ENCODE results near the gene PIAS4. TPM values are rescaled to one million over a fixed set of nuclear protein-coding genes. Genes with fewer than 3 reads are reported as not detected.

Gene PIAS4
- total and polyA plus RNA-seq, 2 of the 13 experiments (the other 11 are each of a cell fraction or from before 2014, with no cell fraction given), result 9.0 to 20.1 TPM

- no peak; the same call in 1 of the 2 replicates for TF ChIP-seq PHF21A (CRISPR knock-in tag; IDR thresholded peaks at IDR 0.05)
- TF ChIP-seq HNF1B (CRISPR knock-in tag; IDR thresholded peaks at IDR 0.05), result no peak; the same call in none of the 2 replicates
- TF ChIP-seq NR3C1 (CRISPR knock-in tag; IDR thresholded peaks at IDR 0.05), result no peak
- peak; percentile 60; the same call in 1 of the 2 replicates for TF ChIP-seq KLF12 (CRISPR knock-in tag; IDR thresholded peaks at IDR 0.05; ENCODE audit: borderline replicate concordance)
- TF ChIP-seq NONO (IDR thresholded peaks at IDR 0.05), result no peak
- TF ChIP-seq NONO (CRISPR knock-in tag; conservative IDR thresholded peaks at IDR 0.05), result peak; percentile 99
- TF ChIP-seq PLSCR1 (CRISPR knock-in tag; IDR thresholded peaks at IDR 0.05; ENCODE audit: borderline replicate concordance), result no peak
- TF ChIP-seq POGK (CRISPR knock-in tag; conservative IDR thresholded peaks at IDR 0.05), result peak; percentile 89
- peak; percentile 65; the same call in 1 of the 2 replicates for TF ChIP-seq PPARG (CRISPR knock-in tag; conservative IDR thresholded peaks at IDR 0.05)
- TF ChIP-seq LCORL (IDR thresholded peaks at IDR 0.05), result no peak
- no peak; the same call in 1 of the 2 replicates for TF ChIP-seq LCORL (CRISPR knock-in tag; IDR thresholded peaks at IDR 0.05)
- TF ChIP-seq ZNF569 (CRISPR knock-in tag; IDR thresholded peaks at IDR 0.05; ENCODE audit: borderline replicate concordance), result no peak; the same call in 1 of the 2 replicates
- peak; percentile 87 for TF ChIP-seq JUND (CRISPR knock-in tag; IDR thresholded peaks at IDR 0.05)
- peak; percentile 67; the same call in 1 of the 2 replicates for TF ChIP-seq ZNF414 (CRISPR knock-in tag; IDR thresholded peaks at IDR 0.05)
- TF ChIP-seq STAT5B (CRISPR knock-in tag; IDR thresholded peaks at IDR 0.05), result peak; percentile 75; the same call in 1 of the 2 replicates
Measured at GRCh38 chr19:3984908-3985642, 22.5 kb upstream of the PIAS4 start, which contains the start of gene EEF2 (continued).

Measured in HepG2 (cell line).